Measurements from ENCODE around the gene IQGAP1.

Gene IQGAP1

DNA sequence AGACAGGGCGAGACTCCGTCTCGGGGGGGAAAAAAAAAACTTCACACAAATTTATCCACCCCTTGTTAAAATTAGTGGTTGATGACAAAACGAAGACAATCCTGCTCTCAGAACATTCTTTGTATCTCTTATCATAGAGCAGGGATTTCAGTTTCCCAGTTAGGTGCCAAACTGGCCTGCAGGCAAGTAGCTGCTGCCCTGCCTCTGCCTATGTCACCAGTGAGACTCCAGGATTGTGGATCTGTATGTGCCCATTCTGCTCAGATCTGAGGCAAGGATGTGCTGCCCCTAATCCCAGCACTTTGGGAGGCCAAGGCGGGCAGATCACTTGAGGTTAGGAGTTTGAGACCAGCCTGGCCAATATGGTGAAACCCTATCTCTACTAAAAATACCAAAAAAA lies 54.4 kb downstream of the IQGAP1 start:
- ATAC-seq (ENCODE audit: low read depth) (no peak), DNase-seq (ENCODE audit: low spot score) (no peak)
- H3K27ac ChIP-seq (ENCODE audit: poor library complexity, severe bottlenecking) = no peak overlapping the region
- no peak overlapping the region for H3K4me3 ChIP-seq (ENCODE audit: severe bottlenecking)
- no peaks in the 10 kb centered on the region for H3K27me3 ChIP-seq (ENCODE audit: insufficient read depth, poor library complexity, severe bottlenecking)
- H3K36me3 ChIP-seq (ENCODE audit: low read depth) = peaks cover 97% of the 10 kb centered on the region
- H3K4me1 ChIP-seq (ENCODE audit: insufficient read depth, poor library complexity, severe bottlenecking) = no peaks in the 10 kb centered on the region
- TF ChIP-seq, protein P1, sequence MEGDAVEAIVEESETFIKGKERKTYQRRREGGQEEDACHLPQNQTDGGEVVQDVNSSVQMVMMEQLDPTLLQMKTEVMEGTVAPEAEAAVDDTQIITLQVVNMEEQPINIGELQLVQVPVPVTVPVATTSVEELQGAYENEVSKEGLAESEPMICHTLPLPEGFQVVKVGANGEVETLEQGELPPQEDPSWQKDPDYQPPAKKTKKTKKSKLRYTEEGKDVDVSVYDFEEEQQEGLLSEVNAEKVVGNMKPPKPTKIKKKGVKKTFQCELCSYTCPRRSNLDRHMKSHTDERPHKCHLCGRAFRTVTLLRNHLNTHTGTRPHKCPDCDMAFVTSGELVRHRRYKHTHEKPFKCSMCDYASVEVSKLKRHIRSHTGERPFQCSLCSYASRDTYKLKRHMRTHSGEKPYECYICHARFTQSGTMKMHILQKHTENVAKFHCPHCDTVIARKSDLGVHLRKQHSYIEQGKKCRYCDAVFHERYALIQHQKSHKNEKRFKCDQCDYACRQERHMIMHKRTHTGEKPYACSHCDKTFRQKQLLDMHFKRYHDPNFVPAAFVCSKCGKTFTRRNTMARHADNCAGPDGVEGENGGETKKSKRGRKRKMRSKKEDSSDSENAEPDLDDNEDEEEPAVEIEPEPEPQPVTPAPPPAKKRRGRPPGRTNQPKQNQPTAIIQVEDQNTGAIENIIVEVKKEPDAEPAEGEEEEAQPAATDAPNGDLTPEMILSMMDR (IDR thresholded peaks at IDR 0.05; ENCODE audit: poor library complexity, severe bottlenecking) = no peak
- no peaks in the 10 kb centered on the region for H3K9me3 ChIP-seq (ENCODE audit: severe bottlenecking)

DNA sequence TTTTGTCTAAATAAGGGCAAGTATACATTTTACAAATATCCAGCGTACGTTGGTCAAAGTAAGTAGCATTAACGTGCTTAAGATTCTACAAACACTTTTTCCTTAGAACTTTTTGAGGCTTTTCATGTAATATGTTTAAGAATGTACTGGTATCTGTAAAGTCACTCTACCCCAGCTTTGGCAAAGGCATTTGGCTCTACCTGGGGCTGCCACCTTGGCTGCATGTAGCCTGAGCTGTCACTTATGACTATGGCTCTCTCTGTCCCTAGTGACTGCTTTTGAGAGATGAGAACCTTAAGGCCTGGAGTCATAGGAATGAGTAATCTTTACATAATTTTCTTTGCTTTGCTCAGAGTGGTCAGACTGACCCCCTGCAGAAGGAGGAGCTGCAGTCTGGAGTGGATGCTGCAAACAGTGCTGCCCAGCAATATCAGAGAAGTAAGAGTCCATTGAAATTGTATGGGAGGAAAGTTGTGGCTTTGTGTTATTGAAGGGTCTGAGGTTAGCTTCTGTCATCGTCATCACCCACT lies 61.2 kb downstream of the IQGAP1 start:
- Histone ChIP-seq H3K27ac (ENCODE audit: poor library complexity, severe bottlenecking) (no peak overlapping the region), H3K9me3 (ENCODE audit: severe bottlenecking) (no peaks in the 10 kb centered on the region), H3K27me3 (ENCODE audit: insufficient read depth, poor library complexity, severe bottlenecking) (no peaks in the 10 kb centered on the region), H3K36me3 (ENCODE audit: low read depth) (peaks cover 100% of the 10 kb centered on the region), H3K4me3 (ENCODE audit: severe bottlenecking) (no peak overlapping the region), H3K4me1 (ENCODE audit: insufficient read depth, poor library complexity, severe bottlenecking) (peaks cover 11% of the 10 kb centered on the region)
- DNase-seq (ENCODE audit: low spot score) (no peak), ATAC-seq (ENCODE audit: low read depth) (0 out of 3 replicates have a peak, but pooled peaks have one; percentile 20)
- TF ChIP-seq, protein P1 (IDR thresholded peaks at IDR 0.05; ENCODE audit: poor library complexity, severe bottlenecking) = no peak

DNA sequence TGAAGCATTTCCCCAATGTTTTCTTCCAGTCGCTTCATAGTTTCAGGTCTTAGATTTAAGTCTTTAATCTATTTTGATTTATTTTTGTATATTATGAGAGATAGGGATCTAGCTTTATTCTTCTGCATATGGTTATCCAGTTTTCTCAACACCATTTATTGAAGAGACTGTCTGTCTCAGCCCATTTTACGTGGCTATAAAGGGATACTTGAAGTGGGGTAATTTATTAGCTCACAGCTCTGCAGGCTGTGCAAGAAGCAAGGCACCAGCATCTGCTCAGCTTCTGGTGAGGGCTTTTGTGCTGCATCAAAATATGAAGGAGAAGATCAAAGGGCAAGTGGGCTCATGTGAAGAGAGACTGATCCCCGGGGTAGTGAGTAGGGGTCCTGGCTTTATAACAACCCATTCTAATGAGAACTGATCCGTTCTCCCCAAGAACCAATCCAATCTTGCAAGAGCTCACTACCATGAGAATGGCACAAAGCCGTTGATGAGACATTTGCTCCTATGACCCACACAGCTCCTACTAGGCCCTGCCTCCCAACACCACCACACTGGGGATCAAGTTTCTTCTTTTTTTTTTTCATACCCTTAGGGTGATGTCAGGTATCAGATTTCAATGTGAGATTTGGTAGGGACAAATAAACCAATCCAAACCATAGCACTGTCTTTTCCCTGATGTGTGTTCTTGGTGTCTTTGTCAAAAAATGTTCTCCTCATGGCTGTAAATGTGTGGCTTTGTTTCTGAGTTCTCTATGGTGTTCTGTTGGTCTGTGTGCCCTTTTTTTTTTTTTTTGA lies 63.2 kb downstream of the IQGAP1 start:
- DNase-seq (ENCODE audit: low spot score) = no peak
- no peak overlapping the region for H3K4me3 ChIP-seq (ENCODE audit: severe bottlenecking)
- no peaks in the 10 kb centered on the region for H3K27me3 ChIP-seq (ENCODE audit: insufficient read depth, poor library complexity, severe bottlenecking)
- ATAC-seq (ENCODE audit: low read depth) = peak; percentile 91
- TF ChIP-seq, protein P1 (IDR thresholded peaks at IDR 0.05; ENCODE audit: poor library complexity, severe bottlenecking) = no peak
- H3K9me3 ChIP-seq (ENCODE audit: severe bottlenecking) = no peaks in the 10 kb centered on the region
- H3K27ac ChIP-seq (ENCODE audit: poor library complexity, severe bottlenecking) = no peak overlapping the region
- peaks cover 11% of the 10 kb centered on the region for H3K4me1 ChIP-seq (ENCODE audit: insufficient read depth, poor library complexity, severe bottlenecking)
- H3K36me3 ChIP-seq (ENCODE audit: low read depth) = peaks cover 100% of the 10 kb centered on the region

DNA sequence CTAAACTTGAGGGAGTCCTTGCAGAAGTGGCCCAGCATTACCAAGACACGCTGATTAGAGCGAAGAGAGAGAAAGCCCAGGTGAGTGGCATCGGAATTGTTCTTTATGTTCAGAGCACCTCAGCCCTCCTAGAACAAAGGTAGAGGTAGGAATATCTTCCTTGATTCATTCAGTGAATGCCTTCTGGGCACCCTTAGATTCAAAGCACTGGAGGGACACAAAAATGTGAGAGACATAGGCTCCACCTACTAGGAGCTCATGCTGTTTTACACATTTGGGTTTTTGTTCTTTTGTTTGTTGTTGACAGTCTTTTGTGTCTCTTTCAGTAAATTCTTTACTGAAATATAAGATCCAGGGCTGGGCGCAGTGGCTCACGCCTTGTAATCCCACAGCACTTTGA lies 68.2 kb downstream of the IQGAP1 start:
- no peak for ATAC-seq (ENCODE audit: low read depth)
- peaks cover 97% of the 10 kb centered on the region for H3K36me3 ChIP-seq (ENCODE audit: low read depth)
- H3K27me3 ChIP-seq (ENCODE audit: insufficient read depth, poor library complexity, severe bottlenecking) = no peaks in the 10 kb centered on the region
- no peaks in the 10 kb centered on the region for H3K9me3 ChIP-seq (ENCODE audit: severe bottlenecking)
- H3K27ac ChIP-seq (ENCODE audit: poor library complexity, severe bottlenecking) = no peak overlapping the region
- peaks cover under 1% of the 10 kb centered on the region for H3K4me1 ChIP-seq (ENCODE audit: insufficient read depth, poor library complexity, severe bottlenecking)
- no peak overlapping the region for H3K4me3 ChIP-seq (ENCODE audit: severe bottlenecking)
- TF ChIP-seq, protein P1 (IDR thresholded peaks at IDR 0.05; ENCODE audit: poor library complexity, severe bottlenecking) = no peak
- DNase-seq (ENCODE audit: low spot score) = no peak

DNA sequence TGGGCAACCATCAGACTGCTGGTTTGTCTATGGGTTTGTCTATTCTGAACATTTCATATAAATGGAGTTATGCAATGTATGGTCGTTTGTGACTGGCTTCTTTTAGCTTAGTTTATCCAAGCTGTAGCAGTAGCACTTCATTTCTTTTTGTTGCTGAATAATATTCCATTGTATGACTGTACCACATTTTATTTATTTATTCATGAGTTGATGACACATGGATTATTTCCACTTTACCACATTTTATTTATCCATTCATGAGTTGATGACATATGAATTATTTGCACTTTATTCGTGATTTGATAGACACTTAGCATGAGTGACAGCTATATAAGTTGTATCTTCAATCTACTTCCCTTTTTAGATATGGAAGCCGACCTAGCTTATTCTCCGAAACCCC lies 70.0 kb downstream of the IQGAP1 start:
- Histone ChIP-seq H3K27ac (ENCODE audit: poor library complexity, severe bottlenecking) (no peak overlapping the region), H3K4me3 (ENCODE audit: severe bottlenecking) (no peak overlapping the region), H3K27me3 (ENCODE audit: insufficient read depth, poor library complexity, severe bottlenecking) (no peaks in the 10 kb centered on the region), H3K9me3 (ENCODE audit: severe bottlenecking) (no peaks in the 10 kb centered on the region), H3K4me1 (ENCODE audit: insufficient read depth, poor library complexity, severe bottlenecking) (no peaks in the 10 kb centered on the region), H3K36me3 (ENCODE audit: low read depth) (peaks cover 94% of the 10 kb centered on the region)
- TF ChIP-seq, protein P1 (IDR thresholded peaks at IDR 0.05; ENCODE audit: poor library complexity, severe bottlenecking) = no peak
- no peak for DNase-seq (ENCODE audit: low spot score)
- no peak for ATAC-seq (ENCODE audit: low read depth)

All from RWPE2 (cell line).